Mucosa of descending colon (tissue), 3 donors: Measurements from ENCODE around the gene MARS1. TPM values are rescaled to one million over a fixed set of nuclear protein-coding genes. Genes with fewer than 3 reads are reported as not detected.

Experiments used
- ATAC-seq: fragments of 200-7000 bp; cut with Tn5 transposase; one replicate; pipeline ENCODE4 v1.9.1; 2020; ENCODE audit warnings: mild to moderate bottlenecking, moderate library complexity
- DNase-seq, 3 donors: peaks; one replicate each; pipeline ENCODE4 v3.0.0-alpha.2; 2020
- H3K36me3 ChIP-seq: fragments of 200-600 bp; one replicate; pipeline ENCODE4 v1.8.0; 2021; ENCODE audit warnings: low read depth, mild to moderate bottlenecking
- H3K4me1 ChIP-seq: fragments of 200-600 bp; one replicate; pipeline ENCODE4 v1.8.0; 2021; ENCODE audit warnings: low read depth, mild to moderate bottlenecking
- H3K4me3 ChIP-seq: fragments of 200-600 bp; one replicate; pipeline ENCODE4 v1.8.0; 2021; ENCODE audit warnings: mild to moderate bottlenecking
- H3K9me3 ChIP-seq: fragments of 200-600 bp; one replicate; pipeline ENCODE4 v1.8.0; 2021; ENCODE audit warnings: mild to moderate bottlenecking
- CTCF ChIP-seq: fragments of 200-600 bp; IDR thresholded peaks from one replicate; pipeline ENCODE4 v1.8.0; 2022; ENCODE audit warnings: antibody characterized with exemption, mild to moderate bottlenecking
- intact Hi-C, 2 donors: fragments of 100-400 bp; cut with DNase I in 1 of 2; cut with micrococcal nuclease in 1 of 2; formaldehyde crosslinking; loops; one replicate each; pipeline versions ENCODE4 v1.11.0 to v1.11.1; 2022; cut with DNase I, micrococcal nuclease
- total RNA-seq, 3 donors: library from RNA; stranded (reverse); fragmentation: NEBNext Ultra II Directional in 2 of 3; extraction: Animal tissue kit (Norgen Biotek cat#: 25700) in 2 of 3; gene quantifications; one replicate each; pipeline versions ENCODE4 v1.2.1 to v1.2.4, GENCODE V29; 2021 to 2023
- donor health status: DM: no; HTN: no; CAD: no; lungs with moderate emphysema.
- donor health status: DM: no; HTN: no; CAD: no.
- donor health status: DM: no; HTN: yes; CAD: no.

The MARS1 gene
- total RNA-seq, 3 donors from 2014 or later, result 63.7 to 117 (median 94.7) TPM

- H3K4me1 ChIP-seq, result peaks cover 28% of the 10 kb centered on the region
- H3K4me3 ChIP-seq, result no peak overlapping the region
- H3K9me3 ChIP-seq, result no peaks in the 10 kb centered on the region
- H3K36me3 ChIP-seq, result peaks cover 9% of the 10 kb centered on the region
- intact Hi-C loops, result no loop called here
- ATAC-seq (no peak), DNase-seq (no peak)
- no peak for TF ChIP-seq CTCF
Observed at GRCh38 chr12:57525615-57526383, 37.9 kb downstream of the MARS1 start.

- DNase-seq (no peak), ATAC-seq (no peak)
- no peak overlapping the region for H3K4me3 ChIP-seq
- TF ChIP-seq CTCF, result no peak
- peaks cover 22% of the 10 kb centered on the region for H3K4me1 ChIP-seq
- no peaks in the 10 kb centered on the region for H3K9me3 ChIP-seq
- intact Hi-C loops, result no loop called here
- peaks cover 9% of the 10 kb centered on the region for H3K36me3 ChIP-seq
Observed at GRCh38 chr12:57526477-57527126, 38.7 kb downstream of the MARS1 start.

- H3K4me1 ChIP-seq, result peaks cover 21% of the 10 kb centered on the region
- DNase-seq, result no peak
- no peak for TF ChIP-seq CTCF
- no peaks in the 10 kb centered on the region for H3K9me3 ChIP-seq
- no peak for ATAC-seq
- intact Hi-C loops, result no loop called here
- no peak overlapping the region for H3K4me3 ChIP-seq
- peaks cover 9% of the 10 kb centered on the region for H3K36me3 ChIP-seq
Observed at GRCh38 chr12:57527184-57527583, 39.3 kb downstream of the MARS1 start.

- intact Hi-C loops, result no loop called here
- ATAC-seq (no peak), DNase-seq (no peak)
- H3K9me3 ChIP-seq, result no peaks in the 10 kb centered on the region
- H3K36me3 ChIP-seq, result peaks cover 9% of the 10 kb centered on the region
- TF ChIP-seq CTCF, result no peak
- peaks cover 21% of the 10 kb centered on the region for H3K4me1 ChIP-seq
- H3K4me3 ChIP-seq, result no peak overlapping the region
Observed at GRCh38 chr12:57528176-57528575, 40.3 kb downstream of the MARS1 start.

GRCh38 chr12:57528831-57529555, 41.1 kb downstream of the MARS1 start:
- Histone ChIP-seq H3K4me1 (peaks cover 15% of the 10 kb centered on the region), H3K4me3 (no peak overlapping the region), H3K9me3 (no peaks in the 10 kb centered on the region), H3K36me3 (peaks cover 9% of the 10 kb centered on the region)
- ATAC-seq (no peak), DNase-seq (no peak)
- intact Hi-C loops, result no loop called here
- no peak for TF ChIP-seq CTCF
